Left lung (tissue), 10 donors: ENCODE results near the gene GSPT2. TPM values are rescaled to one million over a fixed set of nuclear protein-coding genes. Genes with fewer than 3 reads are reported as not detected.

Experiments
- ATAC-seq: fragments of 200-7000 bp; cut with Tn5 transposase; one replicate; pipeline ENCODE4 v1.9.1; 2020; ENCODE audit warnings: moderate library complexity
- DNase-seq, 4 donors: peaks; one replicate each; pipeline ENCODE4 v3.0.0-alpha.2; 2013 to 2020
- H3K27ac ChIP-seq, 2 donors: fragments of 200-600 bp; sonication (generic) in 1 of 2; one replicate each; pipeline versions ENCODE4 v1.5.0 to v1.8.0; 2020 to 2021
- H3K27me3 ChIP-seq, 2 donors: fragments of 200-600 bp; sonication (generic) in 1 of 2; one replicate each; pipeline versions ENCODE4 v1.5.0 to v1.8.0; 2020 to 2021
- H3K36me3 ChIP-seq, 2 donors: fragments of 200-600 bp; sonication (generic) in 1 of 2; one replicate each; pipeline versions ENCODE4 v1.5.0 to v1.8.0; 2020 to 2021
- H3K4me1 ChIP-seq, 2 donors: fragments of 200-600 bp; one replicate each; pipeline ENCODE4 v1.8.0; 2021
- H3K4me3 ChIP-seq, 2 donors: fragments of 200-600 bp; sonication (generic) in 1 of 2; one replicate each; pipeline versions ENCODE4 v1.5.0 to v1.8.0; 2020 to 2021; ENCODE audit warnings: mild to moderate bottlenecking in 1 of 2
- H3K9me3 ChIP-seq, 2 donors: fragments of 200-600 bp; sonication (generic) in 1 of 2; one replicate each; pipeline versions ENCODE4 v1.5.0 to v1.8.0; 2020 to 2021
- intact Hi-C, 2 donors: fragments of 100-400 bp; cut with DNase I; formaldehyde crosslinking; loops; one replicate each; pipeline versions ENCODE4 v1.11.2 to v1.14.2; 2022
- polyA plus RNA-seq, 6 donors: library from polyadenylated mRNA; unstranded; fragments of 120-200 nt; gene quantifications; one replicate each; pipeline ENCODE4 v1.2.1, GENCODE V29; 2013; ENCODE audit not compliant: insufficient read length in 6 of 6
- total RNA-seq, 2 donors: library from RNA; stranded (reverse); fragmentation: NEBNext Ultra II Directional; extraction: Animal tissue kit (Norgen Biotek cat#: 25700); gene quantifications; one replicate each; pipeline ENCODE4 v1.2.1, GENCODE V29; 2021
- TF ChIP-seq, protein P1 (sequence below), 2 donors: fragments of 200-600 bp; sonication (generic) in 1 of 2; IDR thresholded peaks; one replicate each; pipeline versions ENCODE4 v1.5.0 to v1.8.0; 2021; ENCODE audit warnings: antibody characterized with exemption in 2 of 2
- donor health status: DM: no; HTN: yes; CAD: no.
- donor health status: DM: no; HTN: no; CAD: no.

GSPT2 gene
- total and polyA plus RNA-seq, 8 donors: 8.8 to 17.9 (median 16.1) TPM

DNA sequence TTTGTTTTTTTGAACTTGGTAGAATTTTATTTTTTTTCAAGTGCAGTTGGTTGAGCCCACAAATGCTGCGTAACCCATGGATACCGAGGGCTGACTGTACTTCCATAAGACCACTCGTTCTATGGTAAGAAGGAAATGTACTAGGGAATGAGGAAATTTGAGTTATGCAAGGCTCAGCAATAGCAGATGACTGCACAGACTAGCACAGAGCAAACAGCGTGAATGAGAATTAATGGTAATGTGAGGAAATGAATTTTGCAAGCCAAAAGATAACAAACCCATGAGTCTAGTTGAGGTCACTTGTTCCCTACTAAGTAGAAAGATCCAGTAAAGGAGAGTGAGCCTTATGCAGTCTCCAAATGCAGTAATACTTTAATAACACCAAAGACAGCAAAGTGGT lies 17.4 kb downstream of the GSPT2 start:
- intact Hi-C loops: no loop called here
- Histone ChIP-seq H3K36me3 (no peaks in the 10 kb centered on the region), H3K27me3 (peaks cover 0 to 6% of the 10 kb centered on the region in 2 donors), H3K4me3 (no peak overlapping the region), H3K9me3 (no peaks in the 10 kb centered on the region), H3K27ac (no peak overlapping the region), H3K4me1 (no peaks in the 10 kb centered on the region)
- TF ChIP-seq, protein P1, sequence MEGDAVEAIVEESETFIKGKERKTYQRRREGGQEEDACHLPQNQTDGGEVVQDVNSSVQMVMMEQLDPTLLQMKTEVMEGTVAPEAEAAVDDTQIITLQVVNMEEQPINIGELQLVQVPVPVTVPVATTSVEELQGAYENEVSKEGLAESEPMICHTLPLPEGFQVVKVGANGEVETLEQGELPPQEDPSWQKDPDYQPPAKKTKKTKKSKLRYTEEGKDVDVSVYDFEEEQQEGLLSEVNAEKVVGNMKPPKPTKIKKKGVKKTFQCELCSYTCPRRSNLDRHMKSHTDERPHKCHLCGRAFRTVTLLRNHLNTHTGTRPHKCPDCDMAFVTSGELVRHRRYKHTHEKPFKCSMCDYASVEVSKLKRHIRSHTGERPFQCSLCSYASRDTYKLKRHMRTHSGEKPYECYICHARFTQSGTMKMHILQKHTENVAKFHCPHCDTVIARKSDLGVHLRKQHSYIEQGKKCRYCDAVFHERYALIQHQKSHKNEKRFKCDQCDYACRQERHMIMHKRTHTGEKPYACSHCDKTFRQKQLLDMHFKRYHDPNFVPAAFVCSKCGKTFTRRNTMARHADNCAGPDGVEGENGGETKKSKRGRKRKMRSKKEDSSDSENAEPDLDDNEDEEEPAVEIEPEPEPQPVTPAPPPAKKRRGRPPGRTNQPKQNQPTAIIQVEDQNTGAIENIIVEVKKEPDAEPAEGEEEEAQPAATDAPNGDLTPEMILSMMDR (IDR thresholded peaks at IDR 0.05): no peak
- DNase-seq (no peak), ATAC-seq (no peak)

- ATAC-seq: no peak
Observed at GRCh38 chrX:51766546-51766945, 23.3 kb downstream of the GSPT2 start.

GRCh38 chrX:51776851-51777250 lies 33.6 kb downstream of the GSPT2 start:
- DNase-seq: no peak
- ATAC-seq: no peak
- intact Hi-C loops: no loop called here
- Histone ChIP-seq H3K9me3 (no peaks in the 10 kb centered on the region), H3K4me1 (no peaks in the 10 kb centered on the region), H3K4me3 (no peak overlapping the region), H3K27me3 (peaks cover 3 to 4% of the 10 kb centered on the region in 2 donors), H3K27ac (no peak overlapping the region), H3K36me3 (no peaks in the 10 kb centered on the region)
- TF ChIP-seq, protein P1 (IDR thresholded peaks at IDR 0.05): no peak

More at GRCh38 chrX:51766546-51766945, 23.3 kb downstream of the GSPT2 start:
- TF ChIP-seq, protein P1 (IDR thresholded peaks at IDR 0.05): no peak
- intact Hi-C loops: no loop called here
- no peaks in the 10 kb centered on the region for H3K9me3 ChIP-seq
- H3K4me3 ChIP-seq: no peak overlapping the region
- H3K27ac ChIP-seq: no peak overlapping the region
- no peaks in the 10 kb centered on the region for H3K36me3 ChIP-seq
- H3K27me3 ChIP-seq: no peaks in the 10 kb centered on the region
- H3K4me1 ChIP-seq: no peaks in the 10 kb centered on the region
- no peak for DNase-seq

GRCh38 chrX:51779306-51779705 lies 36.1 kb downstream of the GSPT2 start:
- intact Hi-C loops: no loop called here
- TF ChIP-seq, protein P1 (IDR thresholded peaks at IDR 0.05): no peak
- no peaks in the 10 kb centered on the region for H3K4me1 ChIP-seq
- ATAC-seq (no peak), DNase-seq (no peak)
- H3K27me3 ChIP-seq: peaks cover 3 to 8% of the 10 kb centered on the region in 2 donors
- H3K27ac ChIP-seq: no peak overlapping the region
- no peaks in the 10 kb centered on the region for H3K9me3 ChIP-seq
- H3K36me3 ChIP-seq: no peaks in the 10 kb centered on the region
- no peak overlapping the region for H3K4me3 ChIP-seq

- TF ChIP-seq, protein P1 (IDR thresholded peaks at IDR 0.05): no peak
- ATAC-seq: no peak
Observed at GRCh38 chrX:51795136-51795535, 51.9 kb downstream of the GSPT2 start.

More at GRCh38 chrX:51795136-51795535, 51.9 kb downstream of the GSPT2 start:
- intact Hi-C loops: no loop called here
- no peaks in the 10 kb centered on the region for H3K9me3 ChIP-seq
- peaks cover 0 to 4% of the 10 kb centered on the region in 2 donors for H3K27me3 ChIP-seq
- H3K4me3 ChIP-seq: no peak overlapping the region
- H3K4me1 ChIP-seq: no peaks in the 10 kb centered on the region
- DNase-seq: no peak
- H3K27ac ChIP-seq: no peak overlapping the region
- H3K36me3 ChIP-seq: no peaks in the 10 kb centered on the region

Other genes with a start within 250 kb of the GSPT2 start
- under 1 TPM; 0.58 to 0.93 TPM for gene NUDT11, start 246.8 kb upstream of the GSPT2 start, total RNA-seq
- gene NUDT11, start 246.8 kb upstream of the GSPT2 start, polyA plus RNA-seq: 1 to 10 TPM; 7.0 to 9.7 (median 8.5) TPM
- gene CENPVL3, start 124.5 kb upstream of the GSPT2 start, total RNA-seq: not detected
- under 1 TPM in 4 of 6 donors, not detected in 2; 0.08 to 0.20 (median 0.13) TPM for gene CENPVL3, start 124.5 kb upstream of the GSPT2 start, polyA plus RNA-seq
- gene CENPVL2, start 60.6 kb upstream of the GSPT2 start, total RNA-seq: not detected
- gene CENPVL2, start 60.6 kb upstream of the GSPT2 start, polyA plus RNA-seq: not detected
- gene CENPVL1, start 32.9 kb upstream of the GSPT2 start, total RNA-seq: not detected
- gene CENPVL1, start 32.9 kb upstream of the GSPT2 start, polyA plus RNA-seq: not detected
- gene MAGED1, start 150.2 kb downstream of the GSPT2 start, total RNA-seq: 100 to 1,000 TPM; 132 to 205 TPM
- gene MAGED1, start 150.2 kb downstream of the GSPT2 start, polyA plus RNA-seq: 100 to 1,000 TPM; 281 to 375 (median 309) TPM